Ovary (tissue), 9 donors: Measurements from ENCODE around the gene BAZ2B. TPM values are rescaled to one million over a fixed set of nuclear protein-coding genes. Genes with fewer than 3 reads are reported as not detected.

Experiments used
- DNase-seq, 5 donors: peaks; one replicate each; pipeline ENCODE4 v3.0.0-alpha.2; 2019 to 2020
- H3K27ac ChIP-seq, 2 donors: fragments of 200-600 bp; one replicate each; pipeline versions ENCODE4 v1.5.1 to v1.8.0; 2019 to 2022
- H3K27me3 ChIP-seq: fragments of 200-600 bp; one replicate; pipeline ENCODE4 v1.8.0; 2022
- H3K36me3 ChIP-seq: fragments of 200-600 bp; sonication (generic); one replicate; pipeline ENCODE4 v1.5.1; 2019
- H3K4me1 ChIP-seq: one replicate; pipeline ENCODE4 v1.8.1; 2013; ENCODE audit warnings: mild to moderate bottlenecking, moderate library complexity; ENCODE audit not compliant: insufficient read depth
- H3K4me3 ChIP-seq: fragments of 200-600 bp; sonication (generic); one replicate; pipeline ENCODE4 v1.5.1; 2017
- H3K9me3 ChIP-seq, 2 donors: fragments of 200-600 bp in 1 of 2; sonication (generic) in 1 of 2; one replicate each; pipeline versions ENCODE4 v1.5.1 to v1.8.1; 2013 to 2019; ENCODE audit warnings: mild to moderate bottlenecking in 1 of 2, moderate library complexity in 1 of 2
- EP300 ChIP-seq: sonication (generic); formaldehyde crosslinking; IDR thresholded peaks from one replicate; pipeline ENCODE4 v1.6.1; 2017; ENCODE audit warnings: antibody characterized with exemption
- POLR2A ChIP-seq: fragments of 450-650 bp; IDR thresholded peaks from one replicate; pipeline ENCODE4 v1.6.1; 2017; ENCODE audit warnings: antibody characterized with exemption, mild to moderate bottlenecking, moderate library complexity
- WGBS, 3 donors: extraction: QIAGEN DNeasy Blood & Tissue Kit in 1 of 3; methylation state at CpG; one replicate each; pipeline versions ENCODE4 v1.1.5 to v1.1.7; 2013 to 2017; 5-methylcytosine and 5-hydroxymethylcytosine counted together
- intact Hi-C, 4 donors: fragments of 100-400 bp; cut with DNase I; formaldehyde crosslinking; loops; one replicate each; pipeline versions ENCODE4 v1.11.0 to v1.15.1; 2022 to 2023
- polyA plus RNA-seq, 2 donors: library from polyadenylated mRNA; stranded (reverse); fragments of 200-250 nt in 1 of 2; fragments of 350-450 nt in 1 of 2; fragmentation: Illumina TruSeq in 1 of 2; extraction: RNeasy Lipid Tissue Mini Kit (QIAGEN cat#74804) in 1 of 2; gene quantifications; one replicate each; pipeline ENCODE4 v1.2.3, GENCODE V29; 2013 to 2014
- total RNA-seq, 7 donors: library from RNA; depleted of rRNA in 2 of 7; stranded (reverse); fragments of >200 nt in 2 of 7; fragmentation: NEBNext Ultra II Directional in 3 of 7; extraction: Animal tissue kit (Norgen Biotek cat#: 25700) in 3 of 7; gene quantifications; one replicate each; pipeline versions ENCODE4 v1.1.0 to v1.2.4, GENCODE V29; 2016 to 2023
- TF ChIP-seq, protein P1 (sequence below), 3 donors: fragments of 450-650 bp in 2 of 3; fragments of 200-600 bp in 1 of 3; IDR thresholded peaks; one replicate each; pipeline versions ENCODE4 v1.5.1 to v1.8.0; 2016 to 2022; ENCODE audit warnings: antibody characterized with exemption in 3 of 3, mild to moderate bottlenecking in 1 of 3
- donor health status: DM: no; HTN: no; CAD: no; lungs with moderate emphysema.
- donor health status: DM: no; HTN: no; CAD: no.
- donor health status: Bipolar disorder and iron deficiency.
- donor health status: DM: yes; HTN: yes; CAD: no.
- donor health status: DM: no; HTN: no; CAD: no.
- donor health status: DM: yes; HTN: yes; CAD: no.

The BAZ2B gene
- total and polyA plus RNA-seq, 9 donors = 31.8 to 131 (median 99.4) TPM

DNA sequence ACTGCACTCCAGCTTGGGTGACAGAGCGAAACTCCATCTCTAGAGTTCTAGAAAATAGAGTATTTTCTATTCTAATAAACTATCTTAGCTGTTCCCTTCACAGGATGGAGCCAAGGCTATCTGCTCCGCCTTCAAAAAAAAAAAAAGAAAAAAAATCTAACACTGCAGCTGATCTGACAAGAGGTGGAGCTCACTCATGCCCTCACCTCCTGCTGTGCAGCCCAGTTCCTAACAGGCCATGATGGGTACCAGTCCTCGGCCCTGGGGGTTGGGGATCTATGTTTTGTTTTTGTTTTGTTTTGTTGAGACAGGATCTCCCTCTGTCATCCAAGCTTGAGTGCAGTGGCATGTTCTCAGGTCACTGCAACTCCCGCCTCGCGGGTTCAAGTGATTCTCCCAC lies 332.8 kb downstream of the BAZ2B start:
- 75 to 96% (median 95%) methylated on average over 5 to 6 of the region's 6 CpGs for WGBS, 3 donors
- Histone ChIP-seq H3K27ac (no peak overlapping the region), H3K36me3 (no peaks in the 10 kb centered on the region), H3K4me1 (peaks cover 2% of the 10 kb centered on the region), H3K4me3 (no peak overlapping the region), H3K9me3 (no peaks in the 10 kb centered on the region), H3K27me3 (no peaks in the 10 kb centered on the region)
- intact Hi-C loops = loop anchor here in 1 of 4 donors (10.0 kb wide), 1 partner anchor 1711 kb away; no protein-coding TSS in a partner anchor
- DNase-seq = no peak
- TF ChIP-seq EP300 = no peak

DNA sequence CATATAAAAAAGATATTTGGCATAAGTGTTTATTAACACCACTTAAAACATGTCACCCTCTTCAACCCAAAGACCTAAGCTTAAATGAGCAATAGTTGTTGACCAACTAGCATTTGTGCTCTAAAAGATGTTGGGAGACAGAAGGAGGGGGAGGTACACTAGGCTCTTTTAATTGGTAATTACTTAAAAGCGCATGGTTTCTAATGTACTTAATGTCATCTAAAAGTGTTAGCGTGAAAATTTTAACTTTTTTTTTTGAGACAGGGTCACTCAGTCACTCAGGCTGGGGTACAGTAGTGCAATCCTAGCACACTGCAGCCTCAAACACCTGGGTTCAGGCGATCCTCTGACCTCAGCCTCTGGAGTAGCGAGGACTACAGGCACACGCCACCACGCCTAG lies 335.3 kb downstream of the BAZ2B start:
- Histone ChIP-seq H3K4me1 (peaks cover 2% of the 10 kb centered on the region), H3K4me3 (no peak overlapping the region), H3K27me3 (no peaks in the 10 kb centered on the region), H3K9me3 (no peaks in the 10 kb centered on the region), H3K36me3 (no peaks in the 10 kb centered on the region), H3K27ac (no peak overlapping the region)
- no peak for TF ChIP-seq POLR2A
- TF ChIP-seq, protein P1, sequence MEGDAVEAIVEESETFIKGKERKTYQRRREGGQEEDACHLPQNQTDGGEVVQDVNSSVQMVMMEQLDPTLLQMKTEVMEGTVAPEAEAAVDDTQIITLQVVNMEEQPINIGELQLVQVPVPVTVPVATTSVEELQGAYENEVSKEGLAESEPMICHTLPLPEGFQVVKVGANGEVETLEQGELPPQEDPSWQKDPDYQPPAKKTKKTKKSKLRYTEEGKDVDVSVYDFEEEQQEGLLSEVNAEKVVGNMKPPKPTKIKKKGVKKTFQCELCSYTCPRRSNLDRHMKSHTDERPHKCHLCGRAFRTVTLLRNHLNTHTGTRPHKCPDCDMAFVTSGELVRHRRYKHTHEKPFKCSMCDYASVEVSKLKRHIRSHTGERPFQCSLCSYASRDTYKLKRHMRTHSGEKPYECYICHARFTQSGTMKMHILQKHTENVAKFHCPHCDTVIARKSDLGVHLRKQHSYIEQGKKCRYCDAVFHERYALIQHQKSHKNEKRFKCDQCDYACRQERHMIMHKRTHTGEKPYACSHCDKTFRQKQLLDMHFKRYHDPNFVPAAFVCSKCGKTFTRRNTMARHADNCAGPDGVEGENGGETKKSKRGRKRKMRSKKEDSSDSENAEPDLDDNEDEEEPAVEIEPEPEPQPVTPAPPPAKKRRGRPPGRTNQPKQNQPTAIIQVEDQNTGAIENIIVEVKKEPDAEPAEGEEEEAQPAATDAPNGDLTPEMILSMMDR (IDR thresholded peaks at IDR 0.05) = no peak
- no peak for TF ChIP-seq EP300
- no peak for DNase-seq
- intact Hi-C loops = loop anchor here in 1 of 4 donors (10.0 kb wide), 1 partner anchor 1714 kb away; no protein-coding TSS in a partner anchor
- 96 to 99% (median 98%) methylated on average over 6 of the region's 6 CpGs for WGBS, 3 donors

DNA sequence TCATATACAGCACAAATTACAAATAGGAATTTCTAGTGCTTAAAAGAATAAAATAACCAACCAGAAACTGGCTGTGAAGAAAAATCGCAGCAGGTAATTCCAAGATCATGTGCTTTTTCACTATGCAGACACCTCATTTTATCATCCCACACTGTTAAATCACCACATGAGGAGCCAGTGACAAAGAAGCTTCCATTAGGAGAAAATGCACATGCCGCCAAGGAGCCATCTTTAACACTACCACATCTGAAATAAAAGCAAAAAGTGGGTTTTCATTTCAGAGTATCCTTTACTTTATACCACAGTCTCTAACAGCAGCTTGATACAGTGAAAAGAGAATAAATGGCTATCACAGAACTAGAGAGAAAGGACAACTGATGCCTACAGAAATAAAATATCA lies 336.6 kb downstream of the BAZ2B start:
- DNase-seq = no peak
- Histone ChIP-seq H3K4me3 (no peak overlapping the region), H3K27me3 (no peaks in the 10 kb centered on the region), H3K36me3 (no peaks in the 10 kb centered on the region), H3K9me3 (no peaks in the 10 kb centered on the region), H3K27ac (no peak overlapping the region), H3K4me1 (no peaks in the 10 kb centered on the region)
- intact Hi-C loops = loop anchor here in 2 of 4 donors (5.0 to 10.0 kb wide), 2 partner anchors 433 to 1715 kb away; partner anchors contain the start of gene MARCHF7 (in 1 of the 2)
- 94 to 98% (median 97%) methylated on average over 2 of the region's 2 CpGs for WGBS, 3 donors
- TF ChIP-seq, protein P1 (IDR thresholded peaks at IDR 0.05) = no peak
- TF ChIP-seq POLR2A = no peak
- no peak for TF ChIP-seq EP300

DNA sequence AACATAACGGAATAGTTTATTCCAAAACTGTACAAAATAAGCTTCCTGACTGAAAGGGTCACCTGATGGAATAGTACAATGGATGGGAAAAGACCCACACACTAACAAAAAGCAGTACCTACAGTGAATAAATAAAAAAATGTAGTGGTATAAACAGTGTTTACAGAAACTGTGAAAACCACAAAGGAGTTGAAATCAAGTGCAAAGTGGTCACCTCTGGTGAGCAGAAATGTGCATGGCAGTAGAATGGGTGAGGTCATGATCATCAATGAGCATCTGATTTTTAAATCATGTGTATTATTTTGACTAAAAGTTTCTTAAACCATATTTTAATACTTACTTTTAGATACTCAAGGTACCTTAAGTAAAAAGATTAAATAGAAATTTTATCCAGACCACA lies 341.2 kb downstream of the BAZ2B start:
- intact Hi-C loops = loop anchor here in 1 of 4 donors (5.0 kb wide), 1 partner anchor 437 kb away; the partner anchor contains the start of gene MARCHF7
- no peaks in the 10 kb centered on the region for H3K36me3 ChIP-seq
- H3K4me1 ChIP-seq = no peaks in the 10 kb centered on the region
- H3K27me3 ChIP-seq = no peaks in the 10 kb centered on the region
- TF ChIP-seq POLR2A (no peak), EP300 (no peak)
- TF ChIP-seq, protein P1 (IDR thresholded peaks at IDR 0.05) = no peak
- no peaks in the 10 kb centered on the region for H3K9me3 ChIP-seq
- no peak overlapping the region for H3K27ac ChIP-seq
- 96 to 97% (median 96%) methylated on average over 1 of the region's 1 CpG for WGBS, 3 donors
- no peak overlapping the region for H3K4me3 ChIP-seq
- DNase-seq = no peak

DNA sequence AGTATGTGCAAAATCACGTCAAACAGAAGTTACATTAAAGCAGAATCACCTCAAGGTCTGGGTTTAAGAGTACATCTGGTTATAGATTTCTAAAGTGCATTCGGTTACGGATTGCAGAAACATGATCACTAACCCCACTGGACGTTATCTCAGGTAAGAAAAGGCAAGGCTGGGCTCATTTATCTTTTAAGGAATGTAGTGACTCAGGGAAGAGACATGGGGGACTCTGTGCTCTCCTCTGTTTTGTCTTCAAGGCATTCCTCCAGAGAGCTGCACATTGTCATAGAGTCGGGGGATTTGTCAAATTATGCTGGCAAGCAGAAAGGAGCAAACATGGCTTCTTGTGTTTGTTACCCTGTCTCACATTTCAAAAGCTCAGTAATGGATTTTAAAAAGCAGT lies 344.2 kb downstream of the BAZ2B start:
- TF ChIP-seq POLR2A (no peak), EP300 (no peak)
- TF ChIP-seq, protein P1 (IDR thresholded peaks at IDR 0.05) = no peak
- Histone ChIP-seq H3K4me3 (no peak overlapping the region), H3K27me3 (no peaks in the 10 kb centered on the region), H3K4me1 (no peaks in the 10 kb centered on the region), H3K36me3 (no peaks in the 10 kb centered on the region), H3K9me3 (no peaks in the 10 kb centered on the region), H3K27ac (no peak overlapping the region)
- 71 to 82% (median 76%) methylated on average over 5 of the region's 5 CpGs for WGBS, 3 donors
- no peak for DNase-seq
- intact Hi-C loops = no loop called here
